VCaP (cell line): ENCODE results near the gene TPO.

Experiments used
- H3K27ac ChIP-seq: fragments of 450-650 bp; 2 replicates; pipeline ENCODE4 v1.5.1; 2017
- CTCF ChIP-seq: fragments of 450-650 bp; conservative IDR thresholded peaks from 2 replicates; pipeline ENCODE4 v1.5.1; 2017; ENCODE audit warnings: mild to moderate bottlenecking, moderate library complexity

The TPO gene

GRCh38 chr2:1581965-1582625, 168.8 kb downstream of the TPO start:
- no peak overlapping the region for H3K27ac ChIP-seq
- no peak for TF ChIP-seq CTCF

GRCh38 chr2:1582891-1583341, 169.7 kb downstream of the TPO start:
- H3K27ac ChIP-seq: no peak overlapping the region
- TF ChIP-seq CTCF: no peak

GRCh38 chr2:1584051-1584531, 170.8 kb downstream of the TPO start:
- no peak for TF ChIP-seq CTCF
- no peak overlapping the region for H3K27ac ChIP-seq

GRCh38 chr2:1584691-1585485, 171.6 kb downstream of the TPO start:
- no peak overlapping the region for H3K27ac ChIP-seq
- no peak for TF ChIP-seq CTCF

GRCh38 chr2:1585635-1586034, 172.4 kb downstream of the TPO start:
- no peak overlapping the region for H3K27ac ChIP-seq
- no peak for TF ChIP-seq CTCF

GRCh38 chr2:1586251-1586922, 173.1 kb downstream of the TPO start:
- TF ChIP-seq CTCF: no peak

More at GRCh38 chr2:1586251-1586922, 173.1 kb downstream of the TPO start:
- no peak overlapping the region for H3K27ac ChIP-seq
